Measurements from ENCODE around the gene SPACA7.

DNA sequence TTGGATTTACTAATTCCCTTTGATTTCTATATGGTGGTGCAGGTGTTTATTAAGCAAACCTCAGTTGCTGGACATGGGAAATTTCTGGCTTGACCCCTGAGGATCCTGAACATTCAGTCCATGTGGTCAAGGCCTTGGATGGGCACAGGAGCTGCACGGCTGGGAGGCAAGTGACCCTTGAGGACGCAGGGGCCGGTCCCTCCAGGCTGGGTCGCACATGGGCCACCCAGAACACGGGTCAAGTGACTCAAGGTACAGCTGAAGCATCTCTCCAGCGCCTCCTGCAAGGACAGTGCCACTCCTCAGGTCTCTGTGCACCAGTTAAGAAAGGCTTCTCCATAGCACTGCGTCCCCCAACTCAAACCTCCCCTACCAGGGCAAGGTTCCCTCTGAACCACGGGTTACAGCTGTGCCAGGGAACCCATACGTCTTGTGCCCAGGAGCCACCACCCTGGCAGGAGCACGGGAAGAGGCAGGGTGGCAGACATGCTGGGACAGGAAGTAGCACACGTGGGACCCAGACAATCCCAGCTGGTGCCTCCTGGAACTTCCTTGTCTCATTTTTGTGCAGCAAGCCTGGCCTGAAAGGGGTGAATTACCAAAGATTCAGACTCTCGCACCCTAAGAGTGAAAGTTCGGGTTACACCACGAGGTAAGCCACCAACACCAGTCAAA is 93.1 kb downstream of the SPACA7 start:
- TF ChIP-seq, protein P1, sequence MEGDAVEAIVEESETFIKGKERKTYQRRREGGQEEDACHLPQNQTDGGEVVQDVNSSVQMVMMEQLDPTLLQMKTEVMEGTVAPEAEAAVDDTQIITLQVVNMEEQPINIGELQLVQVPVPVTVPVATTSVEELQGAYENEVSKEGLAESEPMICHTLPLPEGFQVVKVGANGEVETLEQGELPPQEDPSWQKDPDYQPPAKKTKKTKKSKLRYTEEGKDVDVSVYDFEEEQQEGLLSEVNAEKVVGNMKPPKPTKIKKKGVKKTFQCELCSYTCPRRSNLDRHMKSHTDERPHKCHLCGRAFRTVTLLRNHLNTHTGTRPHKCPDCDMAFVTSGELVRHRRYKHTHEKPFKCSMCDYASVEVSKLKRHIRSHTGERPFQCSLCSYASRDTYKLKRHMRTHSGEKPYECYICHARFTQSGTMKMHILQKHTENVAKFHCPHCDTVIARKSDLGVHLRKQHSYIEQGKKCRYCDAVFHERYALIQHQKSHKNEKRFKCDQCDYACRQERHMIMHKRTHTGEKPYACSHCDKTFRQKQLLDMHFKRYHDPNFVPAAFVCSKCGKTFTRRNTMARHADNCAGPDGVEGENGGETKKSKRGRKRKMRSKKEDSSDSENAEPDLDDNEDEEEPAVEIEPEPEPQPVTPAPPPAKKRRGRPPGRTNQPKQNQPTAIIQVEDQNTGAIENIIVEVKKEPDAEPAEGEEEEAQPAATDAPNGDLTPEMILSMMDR (IDR thresholded peaks at IDR 0.05; ENCODE audit: insufficient read depth, low read length): no peak
- TF ChIP-seq GABPA (IDR thresholded peaks at IDR 0.05; ENCODE audit: low read depth): no peak
- TF ChIP-seq POLR2AphosphoS5 (IDR thresholded peaks at IDR 0.05; ENCODE audit: low read depth): no peak
- TF ChIP-seq, protein P2, sequence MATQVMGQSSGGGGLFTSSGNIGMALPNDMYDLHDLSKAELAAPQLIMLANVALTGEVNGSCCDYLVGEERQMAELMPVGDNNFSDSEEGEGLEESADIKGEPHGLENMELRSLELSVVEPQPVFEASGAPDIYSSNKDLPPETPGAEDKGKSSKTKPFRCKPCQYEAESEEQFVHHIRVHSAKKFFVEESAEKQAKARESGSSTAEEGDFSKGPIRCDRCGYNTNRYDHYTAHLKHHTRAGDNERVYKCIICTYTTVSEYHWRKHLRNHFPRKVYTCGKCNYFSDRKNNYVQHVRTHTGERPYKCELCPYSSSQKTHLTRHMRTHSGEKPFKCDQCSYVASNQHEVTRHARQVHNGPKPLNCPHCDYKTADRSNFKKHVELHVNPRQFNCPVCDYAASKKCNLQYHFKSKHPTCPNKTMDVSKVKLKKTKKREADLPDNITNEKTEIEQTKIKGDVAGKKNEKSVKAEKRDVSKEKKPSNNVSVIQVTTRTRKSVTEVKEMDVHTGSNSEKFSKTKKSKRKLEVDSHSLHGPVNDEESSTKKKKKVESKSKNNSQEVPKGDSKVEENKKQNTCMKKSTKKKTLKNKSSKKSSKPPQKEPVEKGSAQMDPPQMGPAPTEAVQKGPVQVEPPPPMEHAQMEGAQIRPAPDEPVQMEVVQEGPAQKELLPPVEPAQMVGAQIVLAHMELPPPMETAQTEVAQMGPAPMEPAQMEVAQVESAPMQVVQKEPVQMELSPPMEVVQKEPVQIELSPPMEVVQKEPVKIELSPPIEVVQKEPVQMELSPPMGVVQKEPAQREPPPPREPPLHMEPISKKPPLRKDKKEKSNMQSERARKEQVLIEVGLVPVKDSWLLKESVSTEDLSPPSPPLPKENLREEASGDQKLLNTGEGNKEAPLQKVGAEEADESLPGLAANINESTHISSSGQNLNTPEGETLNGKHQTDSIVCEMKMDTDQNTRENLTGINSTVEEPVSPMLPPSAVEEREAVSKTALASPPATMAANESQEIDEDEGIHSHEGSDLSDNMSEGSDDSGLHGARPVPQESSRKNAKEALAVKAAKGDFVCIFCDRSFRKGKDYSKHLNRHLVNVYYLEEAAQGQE (IDR thresholded peaks at IDR 0.05; ENCODE audit: insufficient replicate concordance, low read depth): no peak
- TF ChIP-seq SPI1 (IDR thresholded peaks at IDR 0.05; ENCODE audit: borderline replicate concordance, low read depth): no peak

Measured in HL-60 (cell line).